ENCODE data around the gene AKR1C4.
"Not testable (repeated sequence)": the region's sequence is repeated elsewhere in the genome, so short reads cannot be mapped to it uniquely, and the experiment has no call there.

AKR1C4 gene

GRCh38 chr10:5198386-5198785, 1.7 kb downstream of the AKR1C4 start:
- no peak overlapping the region for H3K27ac ChIP-seq (ENCODE audit: low read depth, low read length)
- no peak overlapping the region for H2BK5ac ChIP-seq (ENCODE audit: low read depth, low read length, poor library complexity)
- no peak overlapping the region for H4K8ac ChIP-seq (ENCODE audit: low read depth, low read length)
- no peak overlapping the region for H2BK120ac ChIP-seq (ENCODE audit: insufficient read depth, low read length, poor library complexity)
- no peak overlapping the region for H3K18ac ChIP-seq (ENCODE audit: low read length)
- no peaks in the 10 kb centered on the region for H3K36me3 ChIP-seq (ENCODE audit: control insufficient read depth in 1 of 2, insufficient read depth in 2 of 2, low read length in 2 of 2)
- no peak overlapping the region for H2AK5ac ChIP-seq (ENCODE audit: low read length)
- H2AFZ ChIP-seq (ENCODE audit: insufficient read depth, low read length, poor library complexity): no peak overlapping the region
- DNase-seq: no peak
- H3K79me2 ChIP-seq (ENCODE audit: control insufficient read depth, insufficient read depth, low read length, poor library complexity): no peaks in the 10 kb centered on the region
- H3K79me1 ChIP-seq (ENCODE audit: low read length): no peaks in the 10 kb centered on the region
- H3K9ac ChIP-seq (ENCODE audit: low read length): no peak overlapping the region
- no CpG with 5 or more reads among the region's 3 CpGs for WGBS (ENCODE audit: extremely low coverage, insufficient coverage, insufficient read length)
- H3K4me3 ChIP-seq (ENCODE audit: low read depth, low read length): no peak overlapping the region
- no peaks in the 10 kb centered on the region for H3K9me3 ChIP-seq (ENCODE audit: insufficient read depth, low read depth, low read length)
- H3K27me3 ChIP-seq (ENCODE audit: insufficient read depth, low read length): no peaks in the 10 kb centered on the region
- no peak overlapping the region for H4K12ac ChIP-seq (ENCODE audit: low read depth, low read length)
- no peaks in the 10 kb centered on the region for H3K4me1 ChIP-seq (ENCODE audit: control insufficient read depth in 1 of 2, insufficient read depth in 2 of 2, low read length in 2 of 2)
- no peak overlapping the region for H3K23ac ChIP-seq (ENCODE audit: low read length)
- no peak overlapping the region for H2BK12ac ChIP-seq (ENCODE audit: low read length)
- no peak overlapping the region for H3K4ac ChIP-seq (ENCODE audit: low read depth, low read length)
- H3K14ac ChIP-seq (ENCODE audit: low read length): no peak overlapping the region
- H3K4me2 ChIP-seq (ENCODE audit: low read length): no peak overlapping the region
- H4K91ac ChIP-seq (ENCODE audit: low read depth, low read length): no peak overlapping the region

DNA sequence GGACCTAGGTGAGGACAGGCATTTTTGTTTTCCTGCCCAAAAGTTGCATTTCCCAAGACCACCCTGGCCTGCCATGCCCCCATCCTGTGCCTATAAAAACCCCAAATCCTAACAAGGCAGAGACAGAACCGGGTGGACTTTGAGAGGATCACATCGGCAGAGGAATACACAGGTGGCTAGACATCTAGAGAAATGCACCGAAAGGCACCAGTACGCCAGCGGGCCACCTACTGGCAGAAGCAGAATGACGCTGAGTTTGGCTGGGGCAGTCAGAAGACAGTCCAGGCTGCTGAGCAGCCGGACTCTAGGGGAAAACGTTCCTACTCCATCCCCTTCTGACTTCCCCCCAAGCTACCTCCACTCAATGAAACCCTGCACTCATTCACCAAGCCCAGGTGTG, 2.8 kb downstream of the AKR1C4 start:
- no peak for DNase-seq

GRCh38 chr10:5206799-5207198, 10.2 kb downstream of the AKR1C4 start:
- Histone ChIP-seq H3K18ac (ENCODE audit: low read length) (no peak overlapping the region), H3K9me3 (ENCODE audit: insufficient read depth, low read depth, low read length) (peaks cover 3% of the 10 kb centered on the region), H2BK120ac (ENCODE audit: insufficient read depth, low read length, poor library complexity) (no peak overlapping the region), H4K12ac (ENCODE audit: low read depth, low read length) (no peak overlapping the region), H3K4ac (ENCODE audit: low read depth, low read length) (no peak overlapping the region), H4K8ac (ENCODE audit: low read depth, low read length) (no peak overlapping the region), H3K27ac (ENCODE audit: low read depth, low read length) (no peak overlapping the region), H3K4me2 (ENCODE audit: low read length) (no peak overlapping the region), H3K4me3 (ENCODE audit: low read depth, low read length) (no peak overlapping the region), H2AFZ (ENCODE audit: insufficient read depth, low read length, poor library complexity) (no peak overlapping the region), H3K23ac (ENCODE audit: low read length) (no peak overlapping the region), H3K79me2 (ENCODE audit: control insufficient read depth, insufficient read depth, low read length, poor library complexity) (no peaks in the 10 kb centered on the region), H3K79me1 (ENCODE audit: low read length) (no peaks in the 10 kb centered on the region), H2BK12ac (ENCODE audit: low read length) (no peak overlapping the region), H3K4me1 (ENCODE audit: control insufficient read depth in 1 of 2, insufficient read depth in 2 of 2, low read length in 2 of 2) (no peaks in the 10 kb centered on the region), H3K14ac (ENCODE audit: low read length) (no peak overlapping the region), H3K27me3 (ENCODE audit: insufficient read depth, low read length) (no peaks in the 10 kb centered on the region), H2AK5ac (ENCODE audit: low read length) (no peak overlapping the region), H2BK5ac (ENCODE audit: low read depth, low read length, poor library complexity) (no peak overlapping the region), H3K36me3 (ENCODE audit: control insufficient read depth in 1 of 2, insufficient read depth in 2 of 2, low read length in 2 of 2) (no peaks in the 10 kb centered on the region), H4K91ac (ENCODE audit: low read depth, low read length) (no peak overlapping the region), H3K9ac (ENCODE audit: low read length) (no peak overlapping the region)
- WGBS (ENCODE audit: extremely low coverage, insufficient coverage, insufficient read length): no CpG with 5 or more reads among the region's 6 CpGs
- DNase-seq: no peak

More for the DNA sequence above, 2.8 kb downstream of the AKR1C4 start:
- Histone ChIP-seq H2AK5ac (ENCODE audit: low read length) (no peak overlapping the region), H3K4ac (ENCODE audit: low read depth, low read length) (no peak overlapping the region), H3K27me3 (ENCODE audit: insufficient read depth, low read length) (no peaks in the 10 kb centered on the region), H2BK12ac (ENCODE audit: low read length) (no peak overlapping the region), H3K4me3 (ENCODE audit: low read depth, low read length) (no peak overlapping the region), H3K14ac (ENCODE audit: low read length) (no peak overlapping the region), H2BK5ac (ENCODE audit: low read depth, low read length, poor library complexity) (no peak overlapping the region), H3K79me2 (ENCODE audit: control insufficient read depth, insufficient read depth, low read length, poor library complexity) (no peaks in the 10 kb centered on the region), H3K79me1 (ENCODE audit: low read length) (no peaks in the 10 kb centered on the region), H4K8ac (ENCODE audit: low read depth, low read length) (no peak overlapping the region), H2BK120ac (ENCODE audit: insufficient read depth, low read length, poor library complexity) (no peak overlapping the region), H4K91ac (ENCODE audit: low read depth, low read length) (no peak overlapping the region), H4K12ac (ENCODE audit: low read depth, low read length) (no peak overlapping the region), H3K18ac (ENCODE audit: low read length) (no peak overlapping the region), H3K4me2 (ENCODE audit: low read length) (no peak overlapping the region), H3K9ac (ENCODE audit: low read length) (no peak overlapping the region), H3K27ac (ENCODE audit: low read depth, low read length) (no peak overlapping the region), H3K36me3 (ENCODE audit: control insufficient read depth in 1 of 2, insufficient read depth in 2 of 2, low read length in 2 of 2) (no peaks in the 10 kb centered on the region), H2AFZ (ENCODE audit: insufficient read depth, low read length, poor library complexity) (no peak overlapping the region), H3K4me1 (ENCODE audit: control insufficient read depth in 1 of 2, insufficient read depth in 2 of 2, low read length in 2 of 2) (no peaks in the 10 kb centered on the region), H3K9me3 (ENCODE audit: insufficient read depth, low read depth, low read length) (no peaks in the 10 kb centered on the region), H3K23ac (ENCODE audit: low read length) (no peak overlapping the region)
- no CpG with 5 or more reads among the region's 8 CpGs for WGBS (ENCODE audit: extremely low coverage, insufficient coverage, insufficient read length)

DNA sequence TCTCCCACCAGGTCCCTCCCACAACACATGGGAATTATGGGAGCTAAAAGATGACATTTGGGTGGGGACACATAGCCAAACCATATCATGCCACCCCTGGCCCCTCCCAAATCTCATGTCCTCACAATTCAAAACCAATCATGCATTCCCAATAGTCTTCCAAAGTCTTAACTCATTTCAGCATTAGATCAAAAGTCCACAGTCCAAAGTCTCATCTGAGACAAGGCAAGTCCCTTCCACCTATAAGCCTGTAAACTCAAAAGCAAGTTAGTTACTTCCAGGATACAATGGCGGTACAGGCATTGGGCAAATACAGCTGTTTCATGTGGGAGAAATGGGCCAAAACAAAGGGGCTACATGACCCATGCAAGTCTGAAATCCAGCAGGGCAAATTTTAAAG, 13.1 kb downstream of the AKR1C4 start:
- H2BK12ac ChIP-seq (ENCODE audit: low read length); H3K4me1 ChIP-seq (ENCODE audit: control insufficient read depth in 1 of 2, insufficient read depth in 2 of 2, low read length in 2 of 2); H3K36me3 ChIP-seq (ENCODE audit: control insufficient read depth in 1 of 2, insufficient read depth in 2 of 2, low read length in 2 of 2); H3K79me2 ChIP-seq (ENCODE audit: control insufficient read depth, insufficient read depth, low read length, poor library complexity); H2BK120ac ChIP-seq (ENCODE audit: insufficient read depth, low read length, poor library complexity); H2AFZ ChIP-seq (ENCODE audit: insufficient read depth, low read length, poor library complexity); H3K18ac ChIP-seq (ENCODE audit: low read length); H3K79me1 ChIP-seq (ENCODE audit: low read length); DNase-seq; H3K9me3 ChIP-seq (ENCODE audit: insufficient read depth, low read depth, low read length); H3K4me3 ChIP-seq (ENCODE audit: low read depth, low read length); H3K27ac ChIP-seq (ENCODE audit: low read depth, low read length); H3K9ac ChIP-seq (ENCODE audit: low read length); H4K12ac ChIP-seq (ENCODE audit: low read depth, low read length); H4K91ac ChIP-seq (ENCODE audit: low read depth, low read length); H3K14ac ChIP-seq (ENCODE audit: low read length); H4K8ac ChIP-seq (ENCODE audit: low read depth, low read length); H3K4ac ChIP-seq (ENCODE audit: low read depth, low read length); H2BK5ac ChIP-seq (ENCODE audit: low read depth, low read length, poor library complexity); H2AK5ac ChIP-seq (ENCODE audit: low read length); H3K23ac ChIP-seq (ENCODE audit: low read length); H3K27me3 ChIP-seq (ENCODE audit: insufficient read depth, low read length); H3K4me2 ChIP-seq (ENCODE audit: low read length): not testable (repeated sequence)
- WGBS (ENCODE audit: extremely low coverage, insufficient coverage, insufficient read length): no CpG with 5 or more reads among the region's 1 CpG

Data from trophoblast cell (in vitro differentiated cells and primary cell).